T1000 (cell line): Measurements from ENCODE around the gene FRMD1.

Experiments
- DNase-seq: peaks from one replicate; lab custom pipeline; 2025; ENCODE audit warnings: mixed read lengths; lab: John Stamatoyannopoulos, UW

The FRMD1 gene

GRCh38 chr6:168095716-168096250 is 16.8 kb upstream of the FRMD1 start:
- DNase-seq, result no peak

- no peak for DNase-seq
Observed at GRCh38 chr6:168095171-168095691, 16.2 kb upstream of the FRMD1 start.

- DNase-seq, result no peak
Observed at GRCh38 chr6:168093634-168094033, 14.6 kb upstream of the FRMD1 start.

GRCh38 chr6:168093071-168093505 is 14.1 kb upstream of the FRMD1 start:
- DNase-seq, result no peak

- no peak for DNase-seq
Observed at GRCh38 chr6:168092541-168092940, 13.5 kb upstream of the FRMD1 start.

- DNase-seq, result no peak
Observed at GRCh38 chr6:168091381-168092264, 12.6 kb upstream of the FRMD1 start.

- no peak for DNase-seq
Observed at GRCh38 chr6:168090706-168091105, 11.7 kb upstream of the FRMD1 start.

- DNase-seq, result no peak
Observed at GRCh38 chr6:168090064-168090690, 11.2 kb upstream of the FRMD1 start.

GRCh38 chr6:168089186-168090063 is 10.4 kb upstream of the FRMD1 start:
- no peak for DNase-seq

- no peak for DNase-seq
Observed at GRCh38 chr6:168088161-168089053, 9.4 kb upstream of the FRMD1 start.

- DNase-seq, result no peak
Observed at GRCh38 chr6:168087436-168088160, 8.6 kb upstream of the FRMD1 start.

- no peak for DNase-seq
Observed at GRCh38 chr6:168086616-168087015, 7.6 kb upstream of the FRMD1 start.

- no peak for DNase-seq
Observed at GRCh38 chr6:168086066-168086465, 7.1 kb upstream of the FRMD1 start.

GRCh38 chr6:168084465-168085160 is 5.6 kb upstream of the FRMD1 start:
- no peak for DNase-seq

GRCh38 chr6:168083514-168083885 is 4.5 kb upstream of the FRMD1 start:
- DNase-seq, result no peak

- no peak for DNase-seq
Observed at GRCh38 chr6:168082860-168083513, 4.0 kb upstream of the FRMD1 start.

- no peak for DNase-seq
Observed at GRCh38 chr6:168081858-168082546, 3.0 kb upstream of the FRMD1 start.

GRCh38 chr6:168080393-168081077 is 1.5 kb upstream of the FRMD1 start:
- no peak for DNase-seq
